Endothelial cell of umbilical vein (primary cell): ENCODE measurements around the gene ATP10B. TPM values are rescaled to one million over a fixed set of nuclear protein-coding genes. Genes with fewer than 3 reads are reported as not detected.

Experiments used
- BruUV-seq: library from RNA; stranded (reverse); fragments of 400-500 nt; replicated peaks from 2 replicates; lab custom pipeline; 2021; lab: Mats Ljungman, UMichigan
- CTCF ChIA-PET: fragments of 300-600, 350-600 bp; sonication (Branson Sonifier 250); formaldehyde crosslinking; loops from one replicate; lab custom pipeline; 2021; ENCODE audit warnings: antibody characterized with exemption, inconsistent platforms; lab: Charles Lee
- POLR2A ChIA-PET: fragments of 300-600, 350-600 bp; sonication (Branson Sonifier 250); formaldehyde crosslinking; loops from one replicate; lab custom pipeline; 2021; ENCODE audit warnings: antibody characterized with exemption, inconsistent platforms; lab: Charles Lee
- DNase-seq: peaks from one replicate; pipeline ENCODE4 v3.0.0-alpha.2; 2011; ENCODE audit warnings: low read depth, low spot score
- FAIRE-seq: peaks from 2 replicates; lab custom pipeline; 2011; peaks lifted over from hg19 to GRCh38; lab: Jason Lieb, UNC
- H2AFZ ChIP-seq: 2 replicates; pipeline ENCODE4 v1.6.0; 2012; ENCODE audit warnings: low read depth, low read length, control low read depth, inconsistent platforms
- H3K27ac ChIP-seq: 2 replicates; pipeline ENCODE4 v1.5.1; 2011; ENCODE audit warnings: low read depth, mild to moderate bottlenecking, control low read depth, low read length, moderate library complexity; ENCODE audit not compliant: insufficient read depth
- H3K27me3 ChIP-seq, 2 experiments: 2 replicates each; pipeline versions ENCODE4 v1.6.0 to v1.6.1; 2011; ENCODE audit warnings: low read length in 2 of 2, mixed read lengths in 1 of 2; ENCODE audit not compliant: control insufficient read depth in 2 of 2, insufficient read depth in 2 of 2
- H3K36me3 ChIP-seq, 2 experiments: 2 replicates in 1 of 2; 3 replicates in 1 of 2; pipeline ENCODE4 v1.5.1; 2011; ENCODE audit warnings: low read length in 2 of 2, mild to moderate bottlenecking in 1 of 2, moderate library complexity in 1 of 2; ENCODE audit not compliant: control insufficient read depth in 2 of 2, insufficient read depth in 2 of 2; ENCODE audit errors: extremely low read depth in 1 of 2
- H3K4me1 ChIP-seq: 3 replicates; pipeline ENCODE4 v1.5.1; 2011; ENCODE audit warnings: mild to moderate bottlenecking, low read length; ENCODE audit not compliant: control insufficient read depth, insufficient read depth; ENCODE audit errors: extremely low read depth
- H3K4me2 ChIP-seq: 2 replicates; pipeline ENCODE4 v1.6.1; 2011; ENCODE audit warnings: low read length, control low read depth, mixed read lengths; ENCODE audit not compliant: insufficient read depth
- H3K4me3 ChIP-seq, 3 experiments: fragments of 200-600 bp in 1 of 3; sonication (generic), shearing (Covaris generic) in 1 of 3; replicated peaks in 1 of 3; 2 replicates each; pipeline ENCODE4 v1.5.1; 2011 to 2016; ENCODE audit warnings: control low read depth in 3 of 3, low read length in 3 of 3, mild to moderate bottlenecking in 2 of 3, inconsistent platforms in 1 of 3, low read depth in 1 of 3, moderate library complexity in 1 of 3; ENCODE audit not compliant: insufficient read depth in 1 of 3
- H3K79me2 ChIP-seq: 2 replicates; pipeline ENCODE4 v1.6.0; 2012; ENCODE audit warnings: low read length, inconsistent platforms; ENCODE audit not compliant: control insufficient read depth, insufficient read depth
- H3K9ac ChIP-seq: replicated peaks from 2 replicates; pipeline ENCODE3; 2011; ENCODE audit warnings: low read length, control low read depth; ENCODE audit not compliant: insufficient read depth; ENCODE audit errors: extremely low read depth
- H3K9me1 ChIP-seq: replicated peaks from 3 replicates; pipeline ENCODE4 v1.6.0; 2011; ENCODE audit warnings: mild to moderate bottlenecking, low read length; ENCODE audit not compliant: control insufficient read depth, insufficient read depth; ENCODE audit errors: extremely low read depth
- H3K9me3 ChIP-seq: replicated peaks from 2 replicates; pipeline ENCODE4 v1.5.1; 2012; ENCODE audit warnings: low read length, inconsistent platforms; ENCODE audit not compliant: control insufficient read depth, insufficient read depth
- H4K20me1 ChIP-seq: replicated peaks from 2 replicates; pipeline ENCODE3; 2011; ENCODE audit warnings: mild to moderate bottlenecking, low read length; ENCODE audit not compliant: control insufficient read depth, insufficient read depth; ENCODE audit errors: extremely low read depth
- EZH2 ChIP-seq: IDR thresholded peaks from 2 replicates; pipeline ENCODE4 v1.6.1; 2012; ENCODE audit warnings: borderline replicate concordance, low read depth, mild to moderate bottlenecking, moderate library complexity, low read length, inconsistent platforms; ENCODE audit not compliant: severe bottlenecking
- FOS ChIP-seq: IDR thresholded peaks from 2 replicates; pipeline ENCODE4 v1.6.1; 2011; ENCODE audit warnings: mild to moderate bottlenecking, low read length, moderate library complexity, borderline replicate concordance; ENCODE audit not compliant: insufficient read depth
- GATA2 ChIP-seq: IDR thresholded peaks from 2 replicates; pipeline ENCODE4 v1.7.0; 2011; ENCODE audit warnings: low read depth, mild to moderate bottlenecking, moderate library complexity, mixed read lengths, low read length; ENCODE audit not compliant: insufficient read length, insufficient read depth
- JUN ChIP-seq: IDR thresholded peaks from 2 replicates; pipeline ENCODE4 v1.6.1; 2011; ENCODE audit warnings: borderline replicate concordance, low read depth; ENCODE audit not compliant: insufficient read length, insufficient read depth
- MYC ChIP-seq: IDR thresholded peaks from one replicate; pipeline ENCODE4 v1.6.1; 2011; ENCODE audit warnings: mild to moderate bottlenecking, low read depth, low read length
- POLR2A ChIP-seq: IDR thresholded peaks from 2 replicates; pipeline ENCODE4 v1.6.1; 2012; ENCODE audit warnings: low read depth, mild to moderate bottlenecking, control low read depth, low read length
- POLR2AphosphoS5 ChIP-seq: IDR thresholded peaks from 2 replicates; pipeline ENCODE4 v1.6.1; 2012; ENCODE audit warnings: low read depth, mild to moderate bottlenecking, control low read depth, low read length, moderate library complexity; ENCODE audit not compliant: insufficient read depth
- dilution Hi-C: fragments of 300-500 bp; cut with MboI; formaldehyde crosslinking; loops from one replicate; pipeline ENCODE4 v1.15.0; 2019; ENCODE audit warnings: low sequenced_read_pairs; ENCODE audit not compliant: extremely low pct_ligation_motif_present
- intact Hi-C: fragments of 100-400 bp; cut with micrococcal nuclease; formaldehyde crosslinking; loops from one replicate; pipeline ENCODE4 v1.10.0; 2022
- polyA plus RNA-seq, 4 experiments: library from polyadenylated mRNA; depleted of rRNA in 3 of 4; stranded (reverse) in 3 of 4; unstranded in 1 of 4; fragments of >200 nt; gene quantifications; 2 replicates each; pipeline versions ENCODE4 v1.2.1 to v1.2.3, GENCODE V29; 2011 to 2012; ENCODE audit warnings: missing spikeins in 1 of 4
- total RNA-seq: library from RNA; stranded (reverse); gene quantifications from 2 replicates; pipeline ENCODE4 v1.2.3, GENCODE V29; 2021
- TF ChIP-seq, protein P1 (sequence below): IDR thresholded peaks from 2 replicates; pipeline ENCODE4 v1.6.1; 2011; ENCODE audit not compliant: insufficient read depth, insufficient read length
- TF ChIP-seq, protein P2 (sequence below), 2 donors: IDR thresholded peaks; 1 replicate in 1 of 2; 2 replicates in 1 of 2; pipeline ENCODE4 v1.5.1; 2011; ENCODE audit warnings: low read length in 2 of 2, mild to moderate bottlenecking in 2 of 2, moderate library complexity in 2 of 2, control low read depth in 1 of 2, inconsistent platforms in 1 of 2, low read depth in 1 of 2; ENCODE audit not compliant: insufficient read depth in 1 of 2; ENCODE audit errors: extremely low read depth in 1 of 2

ATP10B gene
- total and polyA plus RNA-seq, 2 donors (not counting 3 experiments of a cell fraction or from before 2014, with no cell fraction given): not detected

DNA sequence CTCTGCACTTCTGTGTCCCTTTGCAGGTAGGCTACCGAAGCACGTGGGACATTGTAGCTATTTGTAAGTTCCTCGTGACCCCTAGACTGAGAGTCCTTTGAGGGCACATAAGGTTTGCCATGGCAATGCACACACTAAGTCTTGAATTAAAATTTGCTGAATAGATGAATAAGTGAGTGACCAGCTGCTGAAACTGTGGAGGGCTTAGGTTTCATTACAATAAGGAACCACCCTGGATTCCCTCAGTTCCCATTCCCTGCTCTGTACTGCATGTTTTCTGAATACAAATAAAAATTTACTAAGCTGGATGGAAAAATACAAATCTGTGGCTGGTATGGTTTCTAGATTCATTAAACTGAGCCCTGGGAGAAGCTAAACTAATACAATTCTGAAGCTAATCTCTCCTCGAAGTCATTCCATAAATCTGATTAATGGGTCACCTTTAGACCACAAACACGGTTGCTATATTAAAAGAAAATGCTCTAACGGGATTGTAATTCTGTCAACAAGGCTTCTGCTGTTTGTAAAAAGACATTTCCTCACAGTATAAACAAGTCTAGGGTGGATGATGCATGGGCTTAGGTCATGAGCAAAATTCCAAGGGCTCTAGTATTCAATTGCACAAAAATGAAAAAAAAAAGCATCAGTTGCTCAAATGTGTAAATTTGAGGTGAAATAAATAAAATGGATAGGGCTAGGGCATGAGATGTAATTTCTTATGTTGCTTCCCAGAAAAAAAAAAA is 172.3 kb downstream of the ATP10B start:
- Histone ChIP-seq H2AFZ (no peak overlapping the region), H3K79me2 (no peaks in the 10 kb centered on the region), H3K9ac (no peak overlapping the region), H3K27me3 (no peaks in the 10 kb centered on the region), H3K9me1 (no peaks in the 10 kb centered on the region), H3K4me2 (no peak overlapping the region), H3K4me1 (no peaks in the 10 kb centered on the region), H3K36me3 (no peaks in the 10 kb centered on the region), H3K4me3 (no peak overlapping the region), H3K27ac (no peak overlapping the region), H4K20me1 (no peaks in the 10 kb centered on the region), H3K9me3 (no peaks in the 10 kb centered on the region)
- FAIRE-seq (no peak), DNase-seq (no peak)
- BruUV-seq: no TSS peak
- POLR2A ChIA-PET: no interaction called here
- CTCF ChIA-PET: no interaction called here
- dilution Hi-C loops (no loop called here), intact Hi-C loops (no loop called here)
- TF ChIP-seq POLR2A: no peak
- TF ChIP-seq EZH2: no peak
- TF ChIP-seq POLR2AphosphoS5: no peak
- TF ChIP-seq, protein P1, sequence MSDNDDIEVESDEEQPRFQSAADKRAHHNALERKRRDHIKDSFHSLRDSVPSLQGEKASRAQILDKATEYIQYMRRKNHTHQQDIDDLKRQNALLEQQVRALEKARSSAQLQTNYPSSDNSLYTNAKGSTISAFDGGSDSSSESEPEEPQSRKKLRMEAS: no peak
- no peak for TF ChIP-seq MYC
- no peak for TF ChIP-seq GATA2
- TF ChIP-seq, protein P2, sequence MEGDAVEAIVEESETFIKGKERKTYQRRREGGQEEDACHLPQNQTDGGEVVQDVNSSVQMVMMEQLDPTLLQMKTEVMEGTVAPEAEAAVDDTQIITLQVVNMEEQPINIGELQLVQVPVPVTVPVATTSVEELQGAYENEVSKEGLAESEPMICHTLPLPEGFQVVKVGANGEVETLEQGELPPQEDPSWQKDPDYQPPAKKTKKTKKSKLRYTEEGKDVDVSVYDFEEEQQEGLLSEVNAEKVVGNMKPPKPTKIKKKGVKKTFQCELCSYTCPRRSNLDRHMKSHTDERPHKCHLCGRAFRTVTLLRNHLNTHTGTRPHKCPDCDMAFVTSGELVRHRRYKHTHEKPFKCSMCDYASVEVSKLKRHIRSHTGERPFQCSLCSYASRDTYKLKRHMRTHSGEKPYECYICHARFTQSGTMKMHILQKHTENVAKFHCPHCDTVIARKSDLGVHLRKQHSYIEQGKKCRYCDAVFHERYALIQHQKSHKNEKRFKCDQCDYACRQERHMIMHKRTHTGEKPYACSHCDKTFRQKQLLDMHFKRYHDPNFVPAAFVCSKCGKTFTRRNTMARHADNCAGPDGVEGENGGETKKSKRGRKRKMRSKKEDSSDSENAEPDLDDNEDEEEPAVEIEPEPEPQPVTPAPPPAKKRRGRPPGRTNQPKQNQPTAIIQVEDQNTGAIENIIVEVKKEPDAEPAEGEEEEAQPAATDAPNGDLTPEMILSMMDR (IDR thresholded peaks at IDR 0.05; ENCODE audit: extremely low read depth in 1 of 2, insufficient read depth in 1 of 2, low read depth in 1 of 2, low read length in 2 of 2): no peak
- TF ChIP-seq JUN: no peak
- no peak for TF ChIP-seq FOS
